Measurements from ENCODE around the gene HSD3B7. TPM values are rescaled to one million over a fixed set of nuclear protein-coding genes. Genes with fewer than 3 reads are reported as not detected.
A peak's percentile ranks its signal among the peaks of the same experiment; 100 is the strongest.

Gene HSD3B7
- total RNA-seq, 1 donor from 2014 or later, result 12.5 TPM

GRCh38 chr16:30948667-30949649 is 36.0 kb upstream of the HSD3B7 start, which contains the start of gene ORAI3:
ORAI3 (plus strand) TSS chr16:30949068; CDS start chr16:30949290, 222 bp downstream.
- no peaks in the 10 kb centered on the region for H3K27me3 ChIP-seq (ENCODE audit: control insufficient read depth in 3 of 3, insufficient read depth in 3 of 3, low read length in 3 of 3)
- peaks cover 28 to 35% (median 31%) of the 10 kb centered on the region in 3 donors for H3K4me1 ChIP-seq (ENCODE audit: control insufficient read depth in 3 of 3, insufficient read depth in 3 of 3, low read length in 3 of 3)
- H3K27ac ChIP-seq (ENCODE audit: low read depth, low read length), result peak within 1 kb of the TSS; percentile 86
- no peaks in the 10 kb centered on the region for H3K9me3 ChIP-seq (ENCODE audit: control insufficient read depth in 3 of 3, low read length in 3 of 3)
- H3K4me3 ChIP-seq (ENCODE audit: low read length in 3 of 3), result peak within 1 kb of the TSS; percentile 83 to 88 (median 85)
- H3K36me3 ChIP-seq (ENCODE audit: control insufficient read depth in 3 of 3, insufficient read depth in 3 of 3, low read length in 3 of 3), result peaks cover 0 to 6% (median 6%) of the 10 kb centered on the region in 3 donors
- peak within 1 kb of the TSS; percentile 75 to 89 (median 80) for H3K9ac ChIP-seq (ENCODE audit: low read depth in 1 of 3, low read length in 3 of 3)

DNA sequence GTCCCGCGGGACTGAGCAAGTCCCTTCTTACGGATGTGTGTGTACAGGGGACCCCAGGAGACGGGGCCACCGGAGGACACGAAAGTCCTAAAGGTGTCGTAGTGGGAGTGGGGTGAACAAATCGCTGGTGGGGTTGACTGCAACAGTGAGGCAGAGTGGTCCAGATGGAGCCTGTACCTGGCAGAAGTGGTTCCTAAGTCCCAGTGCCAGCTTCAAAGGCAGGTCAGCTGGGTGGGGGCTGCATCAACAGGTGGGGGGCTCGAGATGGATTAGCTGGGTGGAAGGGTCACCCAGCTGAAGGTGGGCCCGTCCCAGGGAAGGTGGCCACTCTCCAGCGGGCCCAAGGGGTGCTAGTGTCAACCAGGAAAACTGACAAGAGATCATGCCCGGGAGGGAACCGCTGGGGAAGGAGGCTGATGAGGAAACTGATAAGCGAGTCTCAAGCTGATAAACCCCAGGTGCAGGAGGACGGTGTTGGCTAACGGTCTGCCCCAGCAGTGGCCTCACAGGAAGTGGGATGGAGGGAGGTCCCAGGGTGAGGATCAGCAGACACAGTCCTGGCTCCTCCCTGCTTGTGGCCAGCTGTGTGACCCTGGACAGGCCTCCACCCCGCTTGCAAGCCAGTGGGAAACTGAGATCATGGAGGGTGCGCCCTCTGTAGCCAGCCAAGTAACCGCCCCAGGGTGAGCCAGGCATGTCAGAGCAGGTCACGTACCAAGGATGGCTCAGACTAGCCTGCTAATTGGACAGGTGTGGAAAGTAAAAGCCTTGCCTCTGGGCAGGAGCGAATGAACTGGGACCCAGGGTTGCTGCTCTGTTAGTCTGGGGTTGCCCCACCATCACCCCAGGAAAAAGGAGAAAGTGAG is 35.1 kb upstream of the HSD3B7 start:
- peaks cover 28 to 37% (median 33%) of the 10 kb centered on the region in 3 donors for H3K4me1 ChIP-seq (ENCODE audit: control insufficient read depth in 3 of 3, insufficient read depth in 3 of 3, low read length in 3 of 3)
- no peaks in the 10 kb centered on the region for H3K9me3 ChIP-seq (ENCODE audit: control insufficient read depth in 3 of 3, low read length in 3 of 3)
- peak overlapping the region; percentile 86 for H3K27ac ChIP-seq (ENCODE audit: low read depth, low read length)
- peak overlapping the region; percentile 75 to 89 (median 80) for H3K9ac ChIP-seq (ENCODE audit: low read depth in 1 of 3, low read length in 3 of 3)
- H3K27me3 ChIP-seq (ENCODE audit: control insufficient read depth in 3 of 3, insufficient read depth in 3 of 3, low read length in 3 of 3), result no peaks in the 10 kb centered on the region
- peaks cover 0 to 3% (median 2%) of the 10 kb centered on the region in 3 donors for H3K36me3 ChIP-seq (ENCODE audit: control insufficient read depth in 3 of 3, insufficient read depth in 3 of 3, low read length in 3 of 3)
- H3K4me3 ChIP-seq (ENCODE audit: low read length in 3 of 3), result peak overlapping the region; percentile 83 to 88 (median 85)

DNA sequence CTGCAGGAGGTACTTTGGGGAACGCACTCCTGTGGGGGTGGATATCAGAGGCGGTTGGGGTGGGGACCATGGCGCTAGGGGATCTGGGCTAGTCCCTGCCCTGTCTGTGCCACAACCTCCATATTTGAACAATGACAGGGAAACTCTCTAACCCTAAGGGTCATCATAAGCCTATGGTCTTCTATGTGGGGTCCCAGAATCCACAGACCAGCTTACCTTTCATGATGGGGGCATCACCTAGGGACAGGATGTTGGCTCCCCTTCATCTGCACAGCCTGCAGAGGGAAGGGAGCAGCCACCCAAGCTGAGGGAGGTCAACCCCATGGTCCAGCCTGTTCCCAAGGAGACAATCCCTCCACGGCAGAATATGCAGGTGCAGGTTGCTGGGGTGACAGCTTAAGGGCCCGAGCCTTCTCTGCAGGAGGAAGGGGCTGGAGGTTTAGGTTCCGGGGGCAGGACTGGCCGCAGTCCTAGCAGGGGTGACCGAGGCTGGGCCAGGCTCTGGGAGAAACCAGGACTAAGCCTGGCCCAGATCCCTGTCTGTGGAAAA is 34.4 kb upstream of the HSD3B7 start:
- Histone ChIP-seq H3K4me3 (ENCODE audit: low read length in 3 of 3) (peak overlapping the region in 2 of 3 donors; percentile 85 to 88), H3K36me3 (ENCODE audit: control insufficient read depth in 3 of 3, insufficient read depth in 3 of 3, low read length in 3 of 3) (peaks cover 0 to 3% (median 0%) of the 10 kb centered on the region in 3 donors), H3K9ac (ENCODE audit: low read depth in 1 of 3, low read length in 3 of 3) (peak overlapping the region; percentile 27 to 80 (median 75)), H3K9me3 (ENCODE audit: control insufficient read depth in 3 of 3, low read length in 3 of 3) (no peaks in the 10 kb centered on the region), H3K27ac (ENCODE audit: low read depth, low read length) (peak overlapping the region; percentile 86), H3K4me1 (ENCODE audit: control insufficient read depth in 3 of 3, insufficient read depth in 3 of 3, low read length in 3 of 3) (peaks cover 28 to 37% (median 33%) of the 10 kb centered on the region in 3 donors), H3K27me3 (ENCODE audit: control insufficient read depth in 3 of 3, insufficient read depth in 3 of 3, low read length in 3 of 3) (no peaks in the 10 kb centered on the region)

- no peak overlapping the region for H3K27ac ChIP-seq (ENCODE audit: low read depth, low read length)
- no peaks in the 10 kb centered on the region for H3K9me3 ChIP-seq (ENCODE audit: control insufficient read depth in 3 of 3, low read length in 3 of 3)
- peaks cover 0 to 3% (median 0%) of the 10 kb centered on the region in 3 donors for H3K36me3 ChIP-seq (ENCODE audit: control insufficient read depth in 3 of 3, insufficient read depth in 3 of 3, low read length in 3 of 3)
- H3K9ac ChIP-seq (ENCODE audit: low read depth in 1 of 3, low read length in 3 of 3), result peak overlapping the region in 1 of 3 donors; percentile 8
- H3K27me3 ChIP-seq (ENCODE audit: control insufficient read depth in 3 of 3, insufficient read depth in 3 of 3, low read length in 3 of 3), result no peaks in the 10 kb centered on the region
- peaks cover 28 to 37% (median 33%) of the 10 kb centered on the region in 3 donors for H3K4me1 ChIP-seq (ENCODE audit: control insufficient read depth in 3 of 3, insufficient read depth in 3 of 3, low read length in 3 of 3)
- H3K4me3 ChIP-seq (ENCODE audit: low read length in 3 of 3), result no peak overlapping the region
These were observed 33.8 kb upstream of the HSD3B7 start for GRCh38 chr16:30951193-30951592.

DNA sequence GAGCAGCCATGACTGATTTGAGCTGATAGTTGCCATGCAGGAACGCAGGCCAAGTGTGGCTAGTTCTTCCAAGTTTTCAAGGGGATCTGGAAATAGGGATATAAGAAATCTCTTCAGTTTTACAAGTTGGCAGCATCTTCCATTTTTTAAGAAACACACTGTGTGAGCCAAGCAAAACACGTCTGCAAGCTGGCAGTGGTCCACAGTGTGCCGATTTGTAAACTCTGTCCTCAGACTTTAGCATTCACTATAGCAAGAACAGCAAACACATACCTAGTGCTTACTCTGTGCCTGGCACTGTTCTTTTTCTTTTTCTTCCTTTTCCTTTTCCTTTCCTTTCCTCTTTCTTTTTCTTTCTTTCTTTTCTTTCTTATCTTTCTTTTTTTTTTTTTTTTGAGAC is 33.3 kb upstream of the HSD3B7 start:
- Histone ChIP-seq H3K27ac (ENCODE audit: low read depth, low read length) (no peak overlapping the region), H3K9me3 (ENCODE audit: control insufficient read depth in 3 of 3, low read length in 3 of 3) (no peaks in the 10 kb centered on the region), H3K27me3 (ENCODE audit: control insufficient read depth in 3 of 3, insufficient read depth in 3 of 3, low read length in 3 of 3) (no peaks in the 10 kb centered on the region), H3K36me3 (ENCODE audit: control insufficient read depth in 3 of 3, insufficient read depth in 3 of 3, low read length in 3 of 3) (peaks cover 0 to 2% (median 0%) of the 10 kb centered on the region in 3 donors), H3K9ac (ENCODE audit: low read depth in 1 of 3, low read length in 3 of 3) (no peak overlapping the region), H3K4me1 (ENCODE audit: control insufficient read depth in 3 of 3, insufficient read depth in 3 of 3, low read length in 3 of 3) (peaks cover 32 to 43% (median 37%) of the 10 kb centered on the region in 3 donors), H3K4me3 (ENCODE audit: low read length in 3 of 3) (peak overlapping the region in 1 of 3 donors; percentile 9)

- H3K9me3 ChIP-seq (ENCODE audit: control insufficient read depth in 3 of 3, low read length in 3 of 3), result no peaks in the 10 kb centered on the region
- peaks cover 35 to 43% (median 40%) of the 10 kb centered on the region in 3 donors for H3K4me1 ChIP-seq (ENCODE audit: control insufficient read depth in 3 of 3, insufficient read depth in 3 of 3, low read length in 3 of 3)
- no peaks in the 10 kb centered on the region for H3K27me3 ChIP-seq (ENCODE audit: control insufficient read depth in 3 of 3, insufficient read depth in 3 of 3, low read length in 3 of 3)
- H3K9ac ChIP-seq (ENCODE audit: low read depth in 1 of 3, low read length in 3 of 3), result peak overlapping the region in 1 of 3 donors; percentile 66
- no peak overlapping the region for H3K27ac ChIP-seq (ENCODE audit: low read depth, low read length)
- H3K36me3 ChIP-seq (ENCODE audit: control insufficient read depth in 3 of 3, insufficient read depth in 3 of 3, low read length in 3 of 3), result no peaks in the 10 kb centered on the region
- peak overlapping the region in 1 of 3 donors; percentile 6 for H3K4me3 ChIP-seq (ENCODE audit: low read length in 3 of 3)
These were observed 31.9 kb upstream of the HSD3B7 start for GRCh38 chr16:30953111-30953510.

DNA sequence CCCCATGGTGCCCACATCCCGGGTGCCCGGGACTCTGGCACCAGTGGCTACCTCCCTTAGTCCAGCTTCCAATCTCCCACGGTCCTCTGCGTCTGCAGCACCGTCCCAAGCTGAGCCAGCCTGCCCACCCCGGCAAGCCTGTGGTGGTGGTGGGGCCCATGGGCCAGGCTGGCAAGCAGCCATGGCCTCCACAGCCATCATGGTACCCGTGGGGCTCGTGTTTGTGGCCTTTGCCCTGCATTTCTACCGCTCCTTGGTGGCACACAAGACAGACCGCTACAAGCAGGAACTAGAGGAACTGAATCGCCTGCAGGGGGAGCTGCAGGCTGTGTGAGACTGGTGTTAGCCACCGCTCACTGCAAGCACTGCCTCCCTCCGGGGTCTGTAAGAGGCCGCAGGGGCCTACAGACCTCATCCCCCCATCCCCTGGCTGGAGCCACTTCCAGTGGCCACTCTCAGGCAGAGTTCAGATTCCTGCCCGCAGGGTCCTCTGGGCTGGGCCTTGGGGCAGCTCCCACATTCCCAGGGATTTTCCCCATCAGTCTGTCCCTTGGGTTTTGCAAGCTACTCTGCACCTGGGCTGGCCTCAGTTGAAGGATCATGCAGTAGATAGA is 31.4 kb upstream of the HSD3B7 start:
- Histone ChIP-seq H3K27me3 (ENCODE audit: control insufficient read depth in 3 of 3, insufficient read depth in 3 of 3, low read length in 3 of 3) (no peaks in the 10 kb centered on the region), H3K4me1 (ENCODE audit: control insufficient read depth in 3 of 3, insufficient read depth in 3 of 3, low read length in 3 of 3) (peaks cover 38 to 44% (median 42%) of the 10 kb centered on the region in 3 donors), H3K27ac (ENCODE audit: low read depth, low read length) (no peak overlapping the region)

DNA sequence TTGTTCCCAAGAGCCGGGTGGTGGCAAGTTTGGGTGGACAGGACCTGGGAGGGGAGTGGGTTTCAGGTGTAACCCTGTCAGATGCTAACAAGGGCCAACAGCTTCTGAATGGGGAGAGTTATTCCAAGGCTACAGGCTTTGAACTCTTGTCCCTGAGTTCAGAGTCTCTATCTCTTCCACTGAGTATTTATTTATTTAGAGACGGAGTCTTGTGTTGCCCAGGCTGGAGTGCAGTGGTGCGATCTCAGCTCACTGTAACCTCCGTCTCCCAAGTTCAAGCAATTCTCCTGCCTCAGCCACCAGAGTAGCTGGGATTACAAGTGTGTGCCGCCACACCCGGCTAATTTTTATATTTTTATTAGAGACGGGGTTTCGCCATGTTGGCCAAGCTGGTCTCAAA is 30.0 kb upstream of the HSD3B7 start:
- peaks cover 12 to 13% (median 12%) of the 10 kb centered on the region in 3 donors for H3K36me3 ChIP-seq (ENCODE audit: control insufficient read depth in 3 of 3, insufficient read depth in 3 of 3, low read length in 3 of 3)
- no peak overlapping the region for H3K27ac ChIP-seq (ENCODE audit: low read depth, low read length)
- no peaks in the 10 kb centered on the region for H3K27me3 ChIP-seq (ENCODE audit: control insufficient read depth in 3 of 3, insufficient read depth in 3 of 3, low read length in 3 of 3)
- H3K9ac ChIP-seq (ENCODE audit: low read depth in 1 of 3, low read length in 3 of 3), result no peak overlapping the region
- H3K4me1 ChIP-seq (ENCODE audit: control insufficient read depth in 3 of 3, insufficient read depth in 3 of 3, low read length in 3 of 3), result peaks cover 41 to 46% (median 42%) of the 10 kb centered on the region in 3 donors
- no peak overlapping the region for H3K4me3 ChIP-seq (ENCODE audit: low read length in 3 of 3)
- H3K9me3 ChIP-seq (ENCODE audit: control insufficient read depth in 3 of 3, low read length in 3 of 3), result no peaks in the 10 kb centered on the region

More for the DNA sequence above, 31.4 kb upstream of the HSD3B7 start:
- Histone ChIP-seq H3K36me3 (ENCODE audit: control insufficient read depth in 3 of 3, insufficient read depth in 3 of 3, low read length in 3 of 3) (peaks cover 0 to under 1% (median 0%) of the 10 kb centered on the region in 3 donors), H3K9ac (ENCODE audit: low read depth in 1 of 3, low read length in 3 of 3) (peak overlapping the region in 2 of 3 donors; percentile 45 to 66), H3K4me3 (ENCODE audit: low read length in 3 of 3) (peak overlapping the region in 1 of 3 donors; percentile 9), H3K9me3 (ENCODE audit: control insufficient read depth in 3 of 3, low read length in 3 of 3) (no peaks in the 10 kb centered on the region)
